NB4 (cell line): ENCODE measurements around the gene CAMK1G.

Experiments used
- CTCF ChIP-seq: IDR thresholded peaks from one replicate; pipeline ENCODE4 v1.5.1; 2012; ENCODE audit warnings: low read depth, low read length
- POLR2A ChIP-seq: IDR thresholded peaks from 2 replicates; pipeline ENCODE4 v1.6.1; 2011; ENCODE audit warnings: mild to moderate bottlenecking; ENCODE audit not compliant: insufficient read length; ENCODE audit errors: extremely low read depth

GRCh38 chr1:209617047-209617673, 33.6 kb downstream of the CAMK1G start:
- TF ChIP-seq CTCF = no peak
- no peak for TF ChIP-seq POLR2A
